HEK293 (cell line): ENCODE results near the gene VPS35L.
A peak's percentile ranks its signal among the peaks of the same experiment; 100 is the strongest.

Experiments used
- GLI2 ChIP-seq: fragments of 450-650 bp; formaldehyde crosslinking; IDR thresholded peaks from 2 replicates; pipeline ENCODE4; 2017; ENCODE audit warnings: missing biosample characterization, missing genetic modification characterization, low read depth, borderline replicate concordance
- OVOL3 ChIP-seq: fragments of 450-650 bp; formaldehyde crosslinking; IDR thresholded peaks from 2 replicates; pipeline ENCODE4 v1.5.1; 2016; ENCODE audit warnings: missing biosample characterization, missing genetic modification characterization
- SP3 ChIP-seq: fragments of 450-650 bp; formaldehyde crosslinking; IDR thresholded peaks from 2 replicates; pipeline ENCODE4 v1.5.1; 2016; ENCODE audit warnings: missing biosample characterization, missing genetic modification characterization
- ZBTB1 ChIP-seq: fragments of 450-650 bp; formaldehyde crosslinking; IDR thresholded peaks from 2 replicates; pipeline ENCODE4 v1.5.1; 2016; ENCODE audit warnings: missing biosample characterization, missing genetic modification characterization
- ZNF132 ChIP-seq: fragments of 450-650 bp; formaldehyde crosslinking; IDR thresholded peaks from 2 replicates; pipeline ENCODE4 v1.5.1; 2017; ENCODE audit warnings: missing biosample characterization, missing genetic modification characterization, borderline replicate concordance
- ZNF169 ChIP-seq: fragments of 450-650 bp; formaldehyde crosslinking; IDR thresholded peaks from 2 replicates; pipeline ENCODE4 v1.5.1; 2016; ENCODE audit warnings: missing biosample characterization, missing genetic modification characterization
- ZNF221 ChIP-seq: fragments of 450-650 bp; formaldehyde crosslinking; IDR thresholded peaks from 2 replicates; pipeline ENCODE4 v1.5.1; 2017; ENCODE audit warnings: missing biosample characterization, missing genetic modification characterization, borderline replicate concordance
- ZNF341 ChIP-seq: fragments of 450-650 bp; formaldehyde crosslinking; IDR thresholded peaks from 2 replicates; pipeline ENCODE4; 2016; ENCODE audit warnings: low read depth, missing biosample characterization, missing genetic modification characterization
- ZNF514 ChIP-seq: fragments of 450-650 bp; formaldehyde crosslinking; IDR thresholded peaks from 2 replicates; pipeline ENCODE4 v1.5.1; 2016; ENCODE audit warnings: missing biosample characterization, missing genetic modification characterization
- ZNF521 ChIP-seq: fragments of 450-650 bp; formaldehyde crosslinking; IDR thresholded peaks from 2 replicates; pipeline ENCODE4 v1.5.1; 2017; ENCODE audit warnings: missing biosample characterization, mild to moderate bottlenecking, missing genetic modification characterization
- ZNF549 ChIP-seq: fragments of 450-650 bp; IDR thresholded peaks from 2 replicates; pipeline ENCODE4 v1.5.1; 2018; ENCODE audit warnings: missing biosample characterization, missing genetic modification characterization, mild to moderate bottlenecking, inconsistent platforms, moderate library complexity
- ZNF623 ChIP-seq: fragments of 450-650 bp; formaldehyde crosslinking; IDR thresholded peaks from 2 replicates; pipeline ENCODE4 v1.5.1; 2016; ENCODE audit warnings: missing biosample characterization, missing genetic modification characterization
- ZNF701 ChIP-seq: fragments of 450-650 bp; formaldehyde crosslinking; IDR thresholded peaks from 2 replicates; pipeline ENCODE4 v1.5.1; 2016; ENCODE audit warnings: missing biosample characterization, missing genetic modification characterization
- ZNF747 ChIP-seq: fragments of 450-650 bp; formaldehyde crosslinking; IDR thresholded peaks from 2 replicates; pipeline ENCODE4 v1.5.1; 2016; ENCODE audit warnings: missing biosample characterization, missing genetic modification characterization
- ZNF785 ChIP-seq: fragments of 450-650 bp; formaldehyde crosslinking; IDR thresholded peaks from 2 replicates; pipeline ENCODE4 v1.5.1; 2016; ENCODE audit warnings: missing biosample characterization, missing genetic modification characterization
- ZNF843 ChIP-seq: fragments of 450-650 bp; formaldehyde crosslinking; IDR thresholded peaks from 2 replicates; pipeline ENCODE4 v1.5.1; 2016; ENCODE audit warnings: missing biosample characterization, missing genetic modification characterization
- TF ChIP-seq, protein P1 (sequence below): fragments of 450-650 bp; formaldehyde crosslinking; IDR thresholded peaks from 2 replicates; pipeline ENCODE4 v1.5.1; 2016; ENCODE audit warnings: missing biosample characterization, missing genetic modification characterization
- TF ChIP-seq, protein P2 (sequence below): fragments of 450-650 bp; formaldehyde crosslinking; IDR thresholded peaks from 2 replicates; pipeline ENCODE4 v1.5.1; 2016; ENCODE audit warnings: missing biosample characterization, missing genetic modification characterization, low read depth
- TF ChIP-seq, protein P3 (sequence below): fragments of 450-650 bp; IDR thresholded peaks from 2 replicates; pipeline ENCODE4 v1.5.1; 2018; ENCODE audit warnings: missing biosample characterization, missing genetic modification characterization
- TF ChIP-seq, protein P4 (sequence below): fragments of 450-650 bp; formaldehyde crosslinking; IDR thresholded peaks from 2 replicates; pipeline ENCODE4 v1.5.1; 2016; ENCODE audit warnings: missing biosample characterization, missing genetic modification characterization
- TF ChIP-seq, protein P5 (sequence below): fragments of 450-650 bp; formaldehyde crosslinking; IDR thresholded peaks from 2 replicates; pipeline ENCODE4 v1.5.1; 2016; ENCODE audit warnings: missing biosample characterization, missing genetic modification characterization
- TF ChIP-seq, protein P6 (sequence below): fragments of 450-650 bp; formaldehyde crosslinking; IDR thresholded peaks from 2 replicates; pipeline ENCODE4 v1.5.1; 2017; ENCODE audit warnings: missing biosample characterization, missing genetic modification characterization
- TF ChIP-seq, protein P7 (sequence below): sonication (generic); formaldehyde crosslinking; IDR thresholded peaks from 2 replicates; pipeline ENCODE4 v1.8.1; 2022; ENCODE audit warnings: mild to moderate bottlenecking, moderate library complexity, missing genetic modification reagents
- TF ChIP-seq, protein P8 (sequence below): fragments of 450-650 bp; formaldehyde crosslinking; IDR thresholded peaks from 2 replicates; pipeline ENCODE4 v1.5.1; 2017; ENCODE audit warnings: missing biosample characterization, missing genetic modification characterization

VPS35L gene

DNA sequence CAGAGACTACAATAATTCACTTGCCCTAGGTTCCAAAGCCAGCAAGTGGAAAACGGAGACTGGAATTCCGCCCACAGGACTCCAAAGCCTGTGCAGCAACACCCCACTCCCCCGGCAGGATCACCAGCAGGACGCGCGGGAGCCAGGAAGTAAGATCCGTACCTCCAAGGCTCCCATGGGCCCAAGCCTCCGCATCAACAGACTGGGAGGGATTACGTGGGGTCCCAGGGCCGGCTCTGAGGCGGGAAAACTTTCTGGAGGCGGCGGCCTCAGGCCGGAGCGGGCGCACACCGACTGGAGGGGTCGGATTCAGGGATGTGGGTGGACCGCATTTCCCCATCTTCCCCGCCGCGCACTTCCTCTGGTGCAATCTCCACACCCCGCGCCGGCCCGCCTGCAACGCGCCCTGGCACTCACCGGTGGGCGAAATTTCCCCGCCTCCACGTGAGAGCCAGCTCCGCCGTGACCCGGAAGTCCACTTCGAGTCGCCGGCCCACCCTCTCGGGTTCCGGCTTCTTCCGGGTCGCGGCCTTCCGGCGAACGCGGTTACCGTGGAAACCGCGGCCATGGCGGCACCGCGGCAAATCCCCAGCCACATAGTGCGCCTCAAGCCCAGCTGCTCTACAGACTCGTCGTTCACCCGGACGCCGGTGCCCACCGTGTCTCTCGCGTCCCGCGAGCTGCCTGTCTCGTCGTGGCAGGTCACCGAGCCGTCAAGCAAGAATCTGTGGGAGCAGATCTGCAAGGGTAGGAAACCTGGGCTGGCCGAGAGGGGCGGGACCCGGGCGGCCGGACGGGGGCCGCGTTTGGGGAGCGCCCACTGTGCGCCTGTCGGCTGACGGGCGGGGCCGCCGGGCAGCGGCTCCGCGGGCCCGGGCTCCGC is 162.5 kb downstream of the VPS35L start, which contains the start of the genes IQCK and KNOP1 (continued):
- TF ChIP-seq, protein P1, sequence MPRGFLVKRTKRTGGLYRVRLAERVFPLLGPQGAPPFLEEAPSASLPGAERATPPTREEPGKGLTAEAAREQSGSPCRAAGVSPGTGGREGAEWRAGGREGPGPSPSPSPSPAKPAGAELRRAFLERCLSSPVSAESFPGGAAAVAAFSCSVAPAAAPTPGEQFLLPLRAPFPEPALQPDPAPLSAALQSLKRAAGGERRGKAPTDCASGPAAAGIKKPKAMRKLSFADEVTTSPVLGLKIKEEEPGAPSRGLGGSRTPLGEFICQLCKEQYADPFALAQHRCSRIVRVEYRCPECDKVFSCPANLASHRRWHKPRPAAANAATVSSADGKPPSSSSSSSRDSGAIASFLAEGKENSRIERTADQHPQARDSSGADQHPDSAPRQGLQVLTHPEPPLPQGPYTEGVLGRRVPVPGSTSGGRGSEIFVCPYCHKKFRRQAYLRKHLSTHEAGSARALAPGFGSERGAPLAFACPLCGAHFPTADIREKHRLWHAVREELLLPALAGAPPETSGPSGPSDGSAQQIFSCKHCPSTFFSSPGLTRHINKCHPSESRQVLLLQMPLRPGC (tag by site-specific recombination), result 0 out of 2 replicates have a peak, but pooled peaks have one; percentile 23
- peak; percentile 60 for TF ChIP-seq ZNF843
- TF ChIP-seq, protein P2, sequence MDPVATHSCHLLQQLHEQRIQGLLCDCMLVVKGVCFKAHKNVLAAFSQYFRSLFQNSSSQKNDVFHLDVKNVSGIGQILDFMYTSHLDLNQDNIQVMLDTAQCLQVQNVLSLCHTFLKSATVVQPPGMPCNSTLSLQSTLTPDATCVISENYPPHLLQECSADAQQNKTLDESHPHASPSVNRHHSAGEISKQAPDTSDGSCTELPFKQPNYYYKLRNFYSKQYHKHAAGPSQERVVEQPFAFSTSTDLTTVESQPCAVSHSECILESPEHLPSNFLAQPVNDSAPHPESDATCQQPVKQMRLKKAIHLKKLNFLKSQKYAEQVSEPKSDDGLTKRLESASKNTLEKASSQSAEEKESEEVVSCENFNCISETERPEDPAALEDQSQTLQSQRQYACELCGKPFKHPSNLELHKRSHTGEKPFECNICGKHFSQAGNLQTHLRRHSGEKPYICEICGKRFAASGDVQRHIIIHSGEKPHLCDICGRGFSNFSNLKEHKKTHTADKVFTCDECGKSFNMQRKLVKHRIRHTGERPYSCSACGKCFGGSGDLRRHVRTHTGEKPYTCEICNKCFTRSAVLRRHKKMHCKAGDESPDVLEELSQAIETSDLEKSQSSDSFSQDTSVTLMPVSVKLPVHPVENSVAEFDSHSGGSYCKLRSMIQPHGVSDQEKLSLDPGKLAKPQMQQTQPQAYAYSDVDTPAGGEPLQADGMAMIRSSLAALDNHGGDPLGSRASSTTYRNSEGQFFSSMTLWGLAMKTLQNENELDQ (tag by site-specific recombination), result no peak
- no peak for TF ChIP-seq ZNF623 (tag by site-specific recombination)
- TF ChIP-seq ZNF514 (tag by site-specific recombination), result no peak
- TF ChIP-seq ZNF747 (tag by site-specific recombination), result no peak
- TF ChIP-seq, protein P3, sequence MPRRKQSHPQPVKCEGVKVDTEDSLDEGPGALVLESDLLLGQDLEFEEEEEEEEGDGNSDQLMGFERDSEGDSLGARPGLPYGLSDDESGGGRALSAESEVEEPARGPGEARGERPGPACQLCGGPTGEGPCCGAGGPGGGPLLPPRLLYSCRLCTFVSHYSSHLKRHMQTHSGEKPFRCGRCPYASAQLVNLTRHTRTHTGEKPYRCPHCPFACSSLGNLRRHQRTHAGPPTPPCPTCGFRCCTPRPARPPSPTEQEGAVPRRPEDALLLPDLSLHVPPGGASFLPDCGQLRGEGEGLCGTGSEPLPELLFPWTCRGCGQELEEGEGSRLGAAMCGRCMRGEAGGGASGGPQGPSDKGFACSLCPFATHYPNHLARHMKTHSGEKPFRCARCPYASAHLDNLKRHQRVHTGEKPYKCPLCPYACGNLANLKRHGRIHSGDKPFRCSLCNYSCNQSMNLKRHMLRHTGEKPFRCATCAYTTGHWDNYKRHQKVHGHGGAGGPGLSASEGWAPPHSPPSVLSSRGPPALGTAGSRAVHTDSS, result no peak
- no peak for TF ChIP-seq GLI2
- TF ChIP-seq, protein P4, sequence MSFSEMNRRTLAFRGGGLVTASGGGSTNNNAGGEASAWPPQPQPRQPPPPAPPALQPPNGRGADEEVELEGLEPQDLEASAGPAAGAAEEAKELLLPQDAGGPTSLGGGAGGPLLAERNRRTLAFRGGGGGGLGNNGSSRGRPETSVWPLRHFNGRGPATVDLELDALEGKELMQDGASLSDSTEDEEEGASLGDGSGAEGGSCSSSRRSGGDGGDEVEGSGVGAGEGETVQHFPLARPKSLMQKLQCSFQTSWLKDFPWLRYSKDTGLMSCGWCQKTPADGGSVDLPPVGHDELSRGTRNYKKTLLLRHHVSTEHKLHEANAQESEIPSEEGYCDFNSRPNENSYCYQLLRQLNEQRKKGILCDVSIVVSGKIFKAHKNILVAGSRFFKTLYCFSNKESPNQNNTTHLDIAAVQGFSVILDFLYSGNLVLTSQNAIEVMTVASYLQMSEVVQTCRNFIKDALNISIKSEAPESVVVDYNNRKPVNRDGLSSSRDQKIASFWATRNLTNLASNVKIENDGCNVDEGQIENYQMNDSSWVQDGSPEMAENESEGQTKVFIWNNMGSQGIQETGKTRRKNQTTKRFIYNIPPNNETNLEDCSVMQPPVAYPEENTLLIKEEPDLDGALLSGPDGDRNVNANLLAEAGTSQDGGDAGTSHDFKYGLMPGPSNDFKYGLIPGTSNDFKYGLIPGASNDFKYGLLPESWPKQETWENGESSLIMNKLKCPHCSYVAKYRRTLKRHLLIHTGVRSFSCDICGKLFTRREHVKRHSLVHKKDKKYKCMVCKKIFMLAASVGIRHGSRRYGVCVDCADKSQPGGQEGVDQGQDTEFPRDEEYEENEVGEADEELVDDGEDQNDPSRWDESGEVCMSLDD (tag by site-specific recombination), result no peak
- TF ChIP-seq ZNF785 (tag by site-specific recombination), result peak; percentile 62; the same call in 1 of the 2 replicates
- TF ChIP-seq ZNF521 (tag by site-specific recombination), result no peak
- TF ChIP-seq OVOL3, result no peak
- no peak for TF ChIP-seq ZNF701 (tag by site-specific recombination)
- no peak for TF ChIP-seq ZNF132 (tag by site-specific recombination)
- TF ChIP-seq, protein P5, sequence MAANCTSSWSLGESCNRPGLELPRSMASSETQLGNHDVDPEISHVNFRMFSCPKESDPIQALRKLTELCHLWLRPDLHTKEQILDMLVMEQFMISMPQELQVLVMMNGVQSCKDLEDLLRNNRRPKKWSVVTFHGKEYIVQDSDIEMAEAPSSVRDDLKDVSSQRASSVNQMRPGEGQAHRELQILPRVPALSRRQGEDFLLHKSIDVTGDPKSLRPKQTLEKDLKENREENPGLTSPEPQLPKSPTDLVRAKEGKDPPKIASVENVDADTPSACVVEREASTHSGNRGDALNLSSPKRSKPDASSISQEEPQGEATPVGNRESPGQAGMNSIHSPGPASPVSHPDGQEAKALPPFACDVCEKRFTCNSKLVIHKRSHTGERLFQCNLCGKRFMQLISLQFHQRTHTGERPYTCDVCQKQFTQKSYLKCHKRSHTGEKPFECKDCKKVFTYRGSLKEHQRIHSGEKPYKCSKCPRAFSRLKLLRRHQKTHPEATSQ (tag by site-specific recombination), result no peak
- TF ChIP-seq, protein P6, sequence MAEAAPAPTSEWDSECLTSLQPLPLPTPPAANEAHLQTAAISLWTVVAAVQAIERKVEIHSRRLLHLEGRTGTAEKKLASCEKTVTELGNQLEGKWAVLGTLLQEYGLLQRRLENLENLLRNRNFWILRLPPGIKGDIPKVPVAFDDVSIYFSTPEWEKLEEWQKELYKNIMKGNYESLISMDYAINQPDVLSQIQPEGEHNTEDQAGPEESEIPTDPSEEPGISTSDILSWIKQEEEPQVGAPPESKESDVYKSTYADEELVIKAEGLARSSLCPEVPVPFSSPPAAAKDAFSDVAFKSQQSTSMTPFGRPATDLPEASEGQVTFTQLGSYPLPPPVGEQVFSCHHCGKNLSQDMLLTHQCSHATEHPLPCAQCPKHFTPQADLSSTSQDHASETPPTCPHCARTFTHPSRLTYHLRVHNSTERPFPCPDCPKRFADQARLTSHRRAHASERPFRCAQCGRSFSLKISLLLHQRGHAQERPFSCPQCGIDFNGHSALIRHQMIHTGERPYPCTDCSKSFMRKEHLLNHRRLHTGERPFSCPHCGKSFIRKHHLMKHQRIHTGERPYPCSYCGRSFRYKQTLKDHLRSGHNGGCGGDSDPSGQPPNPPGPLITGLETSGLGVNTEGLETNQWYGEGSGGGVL (tag by site-specific recombination), result no peak
- peak; percentile 42; the same call in 1 of the 2 replicates for TF ChIP-seq ZNF341 (tag by site-specific recombination)
- TF ChIP-seq, protein P7, sequence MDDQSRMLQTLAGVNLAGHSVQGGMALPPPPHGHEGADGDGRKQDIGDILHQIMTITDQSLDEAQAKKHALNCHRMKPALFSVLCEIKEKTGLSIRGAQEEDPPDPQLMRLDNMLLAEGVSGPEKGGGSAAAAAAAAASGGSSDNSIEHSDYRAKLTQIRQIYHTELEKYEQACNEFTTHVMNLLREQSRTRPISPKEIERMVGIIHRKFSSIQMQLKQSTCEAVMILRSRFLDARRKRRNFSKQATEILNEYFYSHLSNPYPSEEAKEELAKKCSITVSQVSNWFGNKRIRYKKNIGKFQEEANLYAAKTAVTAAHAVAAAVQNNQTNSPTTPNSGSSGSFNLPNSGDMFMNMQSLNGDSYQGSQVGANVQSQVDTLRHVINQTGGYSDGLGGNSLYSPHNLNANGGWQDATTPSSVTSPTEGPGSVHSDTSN (CRISPR knock-in tag), result peak; percentile 61
- TF ChIP-seq, protein P8, sequence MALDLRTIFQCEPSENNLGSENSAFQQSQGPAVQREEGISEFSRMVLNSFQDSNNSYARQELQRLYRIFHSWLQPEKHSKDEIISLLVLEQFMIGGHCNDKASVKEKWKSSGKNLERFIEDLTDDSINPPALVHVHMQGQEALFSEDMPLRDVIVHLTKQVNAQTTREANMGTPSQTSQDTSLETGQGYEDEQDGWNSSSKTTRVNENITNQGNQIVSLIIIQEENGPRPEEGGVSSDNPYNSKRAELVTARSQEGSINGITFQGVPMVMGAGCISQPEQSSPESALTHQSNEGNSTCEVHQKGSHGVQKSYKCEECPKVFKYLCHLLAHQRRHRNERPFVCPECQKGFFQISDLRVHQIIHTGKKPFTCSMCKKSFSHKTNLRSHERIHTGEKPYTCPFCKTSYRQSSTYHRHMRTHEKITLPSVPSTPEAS (tag by site-specific recombination), result no peak
- TF ChIP-seq ZNF221 (tag by site-specific recombination), result no peak
- TF ChIP-seq ZBTB1, result no peak
- TF ChIP-seq ZNF549 (tag by site-specific recombination), result no peak
- TF ChIP-seq ZNF169 (tag by site-specific recombination), result no peak
- peak; percentile 91 for TF ChIP-seq SP3 (tag by site-specific recombination)
